Heart left ventricle (tissue), 16 donors: ENCODE measurements around the gene WFIKKN2. TPM values are rescaled to one million over a fixed set of nuclear protein-coding genes. Genes with fewer than 3 reads are reported as not detected.

ENCODE experiments used
- ATAC-seq, 4 donors: fragments of 200-7000 bp; cut with Tn5 transposase; one replicate each; pipeline ENCODE4 v1.9.1; 2020 to 2022; ENCODE audit warnings: moderate library complexity in 4 of 4, mild to moderate bottlenecking in 3 of 4, moderate number of reproducible peaks in 1 of 4
- DNase-seq, 5 donors: peaks; one replicate each; pipeline ENCODE4 v3.0.0-alpha.2; 2020
- H3K27ac ChIP-seq, 12 donors: fragments of 200-600 bp; sonication (generic) in 4 of 12; one replicate each; pipeline versions ENCODE4 v1.5.0 to v1.8.0; 2016 to 2022; ENCODE audit warnings: mild to moderate bottlenecking in 2 of 12
- H3K27me3 ChIP-seq, 9 donors: fragments of 200-600 bp; sonication (generic) in 2 of 9; one replicate each; pipeline versions ENCODE4 v1.5.1 to v1.8.0; 2016 to 2022; ENCODE audit warnings: mild to moderate bottlenecking in 3 of 9
- H3K36me3 ChIP-seq, 9 donors: fragments of 200-600 bp; sonication (generic) in 2 of 9; one replicate each; pipeline versions ENCODE4 v1.5.0 to v1.8.0; 2018 to 2022; ENCODE audit warnings: mild to moderate bottlenecking in 2 of 9
- H3K4me1 ChIP-seq, 12 donors: fragments of 200-600 bp; sonication (generic) in 4 of 12; one replicate each; pipeline versions ENCODE4 v1.5.0 to v1.8.0; 2016 to 2022; ENCODE audit warnings: mild to moderate bottlenecking in 3 of 12
- H3K4me3 ChIP-seq, 12 donors: fragments of 200-600 bp; sonication (generic) in 4 of 12; one replicate each; pipeline versions ENCODE4 v1.5.0 to v1.8.0; 2017 to 2022; ENCODE audit warnings: mild to moderate bottlenecking in 9 of 12, moderate library complexity in 4 of 12
- H3K9me3 ChIP-seq, 12 donors: fragments of 200-600 bp; sonication (generic) in 4 of 12; one replicate each; pipeline versions ENCODE4 v1.5.0 to v1.8.0; 2016 to 2022; ENCODE audit warnings: mild to moderate bottlenecking in 1 of 12
- POLR2A ChIP-seq, 2 donors: fragments of 450-650 bp; IDR thresholded peaks; one replicate each; pipeline ENCODE4 v1.6.1; 2017; ENCODE audit warnings: antibody characterized with exemption in 2 of 2, mild to moderate bottlenecking in 2 of 2, moderate library complexity in 2 of 2
- WGBS, 4 donors: extraction: QIAGEN DNeasy Blood & Tissue Kit in 2 of 4; methylation state at CpG; one replicate each; pipeline versions ENCODE4 v1.1.5 to v1.1.7; 2013 to 2018; 5-methylcytosine and 5-hydroxymethylcytosine counted together
- intact Hi-C, 10 donors: fragments of 100-400 bp; cut with DNase I; formaldehyde crosslinking; loops; one replicate each; pipeline versions ENCODE4 v1.11.1 to v1.14.2; 2022
- polyA plus RNA-seq, 2 donors: library from polyadenylated mRNA; stranded (reverse); fragments of 200-250 nt; gene quantifications; one replicate each; pipeline ENCODE4 v1.2.3, GENCODE V29; 2013
- total RNA-seq, 9 donors: library from RNA; depleted of rRNA in 2 of 9; stranded (reverse); fragments of >200 nt in 2 of 9; fragmentation: NEBNext Ultra II Directional in 3 of 9; extraction: Animal tissue kit (Norgen Biotek cat#: 25700) in 3 of 9; gene quantifications; one replicate each; pipeline versions ENCODE4 v1.1.0 to v1.2.4, GENCODE V29; 2016 to 2023
- TF ChIP-seq, protein P1 (sequence below), 12 donors: fragments of 200-600 bp; sonication (generic) in 4 of 12; IDR thresholded peaks; one replicate each; pipeline versions ENCODE4 v1.5.0 to v1.8.0; 2018 to 2022; ENCODE audit warnings: antibody characterized with exemption in 12 of 12, mild to moderate bottlenecking in 5 of 12
- donor health status: ischemic (EF 13 %, LVEDD 7.1; RV severe dilation, severe dysfunction).
- donor health status: healthy with polysubstance abuse.
- donor health status: DM: no; HTN: yes; CAD: no.
- donor health status: DM: no; HTN: no; CAD: no.
- donor health status: ischemic (EF 25% LVEDD 6.9; RV normal size, moderate dysfunction).
- donor health status: ischemic (EF 25% LVEDD 5.7; RV mildly dilated, moderate dysfunction).
- donor health status: healthy.
- donor health status: DM: yes; HTN: yes; CAD: no.
- donor health status: ischemic (EF 35%, LVEDD 5.7; RV mildly dilated, moderate dysfunction).
- donor health status: nonischemic (EF 11% LVEDD 7.7; RV severe dilation, severe dysfunction).
- donor health status: DM: yes; HTN: yes; CAD: no.
- donor health status: PGD.
- donor health status: ischemic (EF 29% LVEDD 5.4; RV normal size, mild dysfunction).
- donor health status: nonischemic (EF 23%, LVEDD 6.1; RV moderate dilation, normal function).

WFIKKN2 gene
- total and polyA plus RNA-seq, 11 donors: 0.08 to 0.75 (median 0.24) TPM; not detected in 2

DNA sequence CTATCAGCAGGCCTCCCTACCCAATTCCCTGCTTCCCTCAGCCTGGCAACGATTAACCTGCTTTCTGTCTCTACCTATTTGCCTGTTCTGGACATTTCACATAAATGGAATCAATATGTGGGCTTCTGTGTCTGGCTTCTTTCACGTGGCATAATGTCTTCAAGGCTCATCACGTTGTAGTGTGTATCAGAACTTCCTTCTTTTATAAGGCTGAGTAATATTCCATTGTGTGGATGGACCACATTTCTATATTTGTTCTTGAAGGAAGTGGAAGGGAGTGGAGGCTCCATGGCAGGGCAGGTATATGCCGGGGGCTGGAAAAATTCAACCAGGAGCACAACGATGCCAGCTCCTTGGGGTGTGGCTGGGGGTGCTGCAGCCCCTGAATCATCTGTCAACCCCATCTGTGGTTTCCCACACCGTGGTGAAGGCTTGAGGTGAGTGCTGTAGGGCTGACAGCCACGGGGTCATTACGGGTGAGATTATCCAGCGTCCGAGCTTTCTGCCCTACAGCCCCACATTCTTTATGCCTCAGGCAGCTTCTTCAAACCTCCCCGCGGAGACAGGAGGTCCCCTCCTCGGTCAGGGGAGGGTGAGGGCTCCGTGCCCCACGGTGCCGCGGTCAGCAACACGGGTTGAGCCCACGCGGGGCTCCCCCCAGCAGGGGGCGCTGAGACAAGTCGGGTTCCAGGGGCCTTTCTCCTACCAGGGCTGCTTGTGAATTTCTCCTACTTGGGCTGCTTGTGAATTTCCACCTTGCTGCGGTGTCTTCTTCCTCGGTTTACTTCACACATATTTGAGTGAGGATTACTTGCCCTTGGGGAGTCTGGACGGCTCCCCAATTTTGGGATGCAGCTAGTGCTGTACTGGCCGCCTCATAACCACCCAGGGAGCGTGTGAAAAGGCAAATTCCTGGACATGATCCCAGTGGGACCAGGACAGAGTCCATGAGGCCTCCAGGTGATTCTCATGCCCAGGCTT lies 18.3 kb upstream of the WFIKKN2 start:
- Histone ChIP-seq H3K27ac (no peak overlapping the region), H3K27me3 (peaks cover 0 to 8% (median 0%) of the 10 kb centered on the region in 9 donors), H3K9me3 (no peaks in the 10 kb centered on the region), H3K36me3 (no peaks in the 10 kb centered on the region), H3K4me1 (peaks cover 0 to 8% (median 0%) of the 10 kb centered on the region in 12 donors), H3K4me3 (peak overlapping the region in 1 of 12 donors; percentile 14)
- DNase-seq (peak in 3 of 5 donors; percentile 39 to 49 (median 49)), ATAC-seq (peak; percentile 42 to 79 (median 68))
- intact Hi-C loops: loop anchor here in 2 of 10 donors (1.0 to 2.0 kb wide), 2 partner anchors 11 to 24 kb away; no protein-coding TSS in a partner anchor
- WGBS, 4 donors: 24 to 28% (median 27%) methylated on average over 26 to 27 of the region's 27 CpGs
- TF ChIP-seq POLR2A (IDR thresholded peaks at IDR 0.05): no peak
- TF ChIP-seq, protein P1, sequence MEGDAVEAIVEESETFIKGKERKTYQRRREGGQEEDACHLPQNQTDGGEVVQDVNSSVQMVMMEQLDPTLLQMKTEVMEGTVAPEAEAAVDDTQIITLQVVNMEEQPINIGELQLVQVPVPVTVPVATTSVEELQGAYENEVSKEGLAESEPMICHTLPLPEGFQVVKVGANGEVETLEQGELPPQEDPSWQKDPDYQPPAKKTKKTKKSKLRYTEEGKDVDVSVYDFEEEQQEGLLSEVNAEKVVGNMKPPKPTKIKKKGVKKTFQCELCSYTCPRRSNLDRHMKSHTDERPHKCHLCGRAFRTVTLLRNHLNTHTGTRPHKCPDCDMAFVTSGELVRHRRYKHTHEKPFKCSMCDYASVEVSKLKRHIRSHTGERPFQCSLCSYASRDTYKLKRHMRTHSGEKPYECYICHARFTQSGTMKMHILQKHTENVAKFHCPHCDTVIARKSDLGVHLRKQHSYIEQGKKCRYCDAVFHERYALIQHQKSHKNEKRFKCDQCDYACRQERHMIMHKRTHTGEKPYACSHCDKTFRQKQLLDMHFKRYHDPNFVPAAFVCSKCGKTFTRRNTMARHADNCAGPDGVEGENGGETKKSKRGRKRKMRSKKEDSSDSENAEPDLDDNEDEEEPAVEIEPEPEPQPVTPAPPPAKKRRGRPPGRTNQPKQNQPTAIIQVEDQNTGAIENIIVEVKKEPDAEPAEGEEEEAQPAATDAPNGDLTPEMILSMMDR (IDR thresholded peaks at IDR 0.05): peak; percentile 69 to 87 (median 80)

DNA sequence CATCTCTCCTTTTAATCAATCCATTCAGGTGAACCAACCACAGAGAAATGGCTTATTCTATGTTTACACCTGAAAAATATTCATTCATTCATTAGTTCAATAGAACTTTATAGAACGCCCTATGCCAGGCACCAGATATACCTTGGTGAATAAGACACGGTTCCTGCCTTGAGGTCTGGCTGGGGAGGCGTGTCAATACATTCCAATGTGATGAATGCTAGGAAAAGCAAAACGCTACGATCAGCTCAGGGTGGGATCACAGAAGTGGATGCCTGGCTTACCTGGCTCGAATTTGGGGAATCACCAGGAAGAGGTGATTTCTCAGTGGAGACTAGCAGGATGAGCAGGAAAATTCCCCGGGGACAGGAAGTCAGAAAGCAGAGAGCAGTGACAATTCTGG lies 17.5 kb upstream of the WFIKKN2 start:
- WGBS, 4 donors: 49 to 62% (median 56%) methylated on average over 7 of the region's 7 CpGs
- Histone ChIP-seq H3K4me3 (no peak overlapping the region), H3K27me3 (peaks cover 0 to 8% (median 0%) of the 10 kb centered on the region in 9 donors), H3K36me3 (no peaks in the 10 kb centered on the region), H3K9me3 (no peaks in the 10 kb centered on the region), H3K27ac (no peak overlapping the region), H3K4me1 (peaks cover 0 to 8% (median 0%) of the 10 kb centered on the region in 12 donors)
- DNase-seq (no peak), ATAC-seq (no peak)
- TF ChIP-seq POLR2A (IDR thresholded peaks at IDR 0.05): no peak
- TF ChIP-seq, protein P1 (IDR thresholded peaks at IDR 0.05): no peak
- intact Hi-C loops: loop anchor here in 1 of 10 donors (2.0 kb wide), 1 partner anchor 23 kb away; no protein-coding TSS in a partner anchor

DNA sequence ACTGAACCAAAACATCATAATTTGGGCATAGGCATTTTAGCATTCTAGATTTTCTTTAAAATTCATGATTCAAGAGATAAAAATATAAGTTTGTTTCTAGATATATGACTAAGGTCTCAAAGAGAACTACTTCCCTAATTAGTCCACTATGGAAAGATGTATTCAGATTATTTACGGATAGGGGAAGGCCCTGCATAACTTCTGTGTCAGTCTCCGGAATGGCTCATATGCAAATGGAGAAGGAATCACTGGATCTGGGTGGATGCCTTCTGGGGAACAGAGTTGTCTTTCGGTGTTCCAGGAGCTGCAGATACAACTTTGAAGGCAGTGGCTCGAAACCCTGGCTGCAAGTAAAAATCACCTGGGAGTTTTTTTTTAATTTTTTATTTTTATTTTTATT lies 17.1 kb upstream of the WFIKKN2 start:
- ATAC-seq (no peak), DNase-seq (no peak)
- TF ChIP-seq, protein P1 (IDR thresholded peaks at IDR 0.05): no peak
- no peak for TF ChIP-seq POLR2A (IDR thresholded peaks at IDR 0.05)
- WGBS, 4 donors: 86 to 91% (median 89%) methylated on average over 4 of the region's 4 CpGs
- H3K36me3 ChIP-seq: no peaks in the 10 kb centered on the region
- H3K4me1 ChIP-seq: peaks cover 0 to 8% (median 0%) of the 10 kb centered on the region in 12 donors
- peaks cover 0 to 8% (median 0%) of the 10 kb centered on the region in 9 donors for H3K27me3 ChIP-seq
- intact Hi-C loops: no loop called here
- no peaks in the 10 kb centered on the region for H3K9me3 ChIP-seq
- H3K4me3 ChIP-seq: no peak overlapping the region
- no peak overlapping the region for H3K27ac ChIP-seq
